Lung microvascular endothelial cell (primary cell): Measurements from ENCODE around the gene LRRC74A. TPM values are rescaled to one million over a fixed set of nuclear protein-coding genes. Genes with fewer than 3 reads are reported as not detected.

Experiments
- DNase-seq, 2 donors: peaks; one replicate each; pipeline versions ENCODE4 v3.0.0 to v3.0.0-alpha.2; 2010; ENCODE audit warnings: low read depth in 2 of 2
- total RNA-seq: library from RNA; depleted of rRNA; stranded (reverse); fragments of >200 nt; gene quantifications from 2 replicates; pipeline ENCODE4 v1.2.1, GENCODE V29; 2014

Gene LRRC74A
- total RNA-seq, 1 donor from 2014 or later, result not detected

DNA sequence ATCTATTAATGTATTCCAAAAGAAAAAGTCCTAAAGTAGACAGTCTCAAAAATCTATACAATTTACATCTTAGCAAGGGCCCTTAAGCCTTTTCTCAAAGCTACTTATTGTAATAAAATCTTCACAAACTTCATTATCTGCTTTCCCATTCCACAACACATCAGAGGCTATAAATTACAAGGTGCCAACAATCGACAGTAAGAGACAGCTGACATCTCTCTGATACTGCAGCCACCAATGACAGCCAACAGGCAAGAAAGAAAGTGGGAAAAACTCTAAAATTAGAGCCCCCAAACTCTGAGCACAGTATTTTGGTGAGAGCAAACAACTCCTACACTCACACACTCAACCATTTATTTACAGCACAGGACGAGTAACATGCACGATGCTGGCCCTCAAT, 15.7 kb upstream of the LRRC74A start:
- DNase-seq, result no peak

DNA sequence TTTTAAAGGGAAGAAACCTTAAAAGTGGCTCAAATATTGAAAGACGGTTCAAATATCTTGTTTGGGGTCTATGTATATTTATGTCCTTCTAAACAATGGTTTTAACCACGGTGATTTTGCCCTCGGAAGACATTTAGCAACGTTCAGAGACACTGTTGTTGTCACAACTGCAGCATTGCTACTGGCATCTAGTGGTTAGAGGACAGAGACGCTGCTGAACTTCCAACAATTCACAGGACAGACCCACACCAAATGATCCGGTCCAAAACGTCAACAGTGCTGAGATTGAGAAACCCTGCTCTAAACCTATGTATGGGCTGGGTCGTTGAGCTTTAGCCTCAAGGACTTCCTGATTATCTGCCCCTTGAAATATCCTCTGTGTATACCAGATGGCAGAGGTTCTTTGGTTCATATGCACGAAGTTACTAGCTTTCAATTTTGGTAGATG, 15.2 kb upstream of the LRRC74A start:
- DNase-seq, result peak; percentile 53 to 61

DNA sequence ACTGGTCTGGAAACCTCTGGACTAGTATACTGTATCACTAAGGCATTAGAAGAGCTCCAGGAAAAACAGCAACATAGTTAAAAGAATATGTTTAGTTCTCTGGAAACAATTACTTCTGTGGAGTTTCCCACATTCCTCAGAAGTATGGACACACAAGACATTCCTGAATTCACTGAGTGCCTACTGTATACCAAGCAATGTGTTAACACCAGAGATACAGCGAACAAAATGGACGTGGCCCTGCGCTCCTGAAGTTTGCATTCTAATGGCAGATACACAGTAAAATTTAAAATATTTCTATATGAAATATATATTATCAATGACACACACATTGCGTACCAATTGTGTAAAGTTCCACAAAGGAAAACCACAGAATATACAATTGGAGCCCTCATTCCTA, 14.6 kb upstream of the LRRC74A start:
- DNase-seq, result peak in 1 of 2 donors; percentile 51

DNA sequence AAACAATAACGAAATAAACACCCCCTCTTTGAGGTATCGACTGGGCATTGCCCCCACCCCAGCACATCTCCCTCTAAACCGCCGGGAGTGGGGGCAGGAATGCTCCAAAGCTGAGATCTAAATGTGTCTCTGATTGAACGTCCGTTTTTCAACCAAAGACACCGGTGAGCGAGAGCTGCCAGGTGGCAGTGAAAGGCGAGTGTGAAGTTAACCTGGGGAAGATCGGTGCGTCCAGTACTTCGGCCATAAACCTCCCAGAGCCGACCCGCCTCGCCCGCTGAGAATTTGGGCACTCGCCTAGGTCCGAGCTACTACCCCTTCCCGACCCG, 14.2 kb upstream of the LRRC74A start:
- DNase-seq, result peak in 1 of 2 donors; percentile 3

DNA sequence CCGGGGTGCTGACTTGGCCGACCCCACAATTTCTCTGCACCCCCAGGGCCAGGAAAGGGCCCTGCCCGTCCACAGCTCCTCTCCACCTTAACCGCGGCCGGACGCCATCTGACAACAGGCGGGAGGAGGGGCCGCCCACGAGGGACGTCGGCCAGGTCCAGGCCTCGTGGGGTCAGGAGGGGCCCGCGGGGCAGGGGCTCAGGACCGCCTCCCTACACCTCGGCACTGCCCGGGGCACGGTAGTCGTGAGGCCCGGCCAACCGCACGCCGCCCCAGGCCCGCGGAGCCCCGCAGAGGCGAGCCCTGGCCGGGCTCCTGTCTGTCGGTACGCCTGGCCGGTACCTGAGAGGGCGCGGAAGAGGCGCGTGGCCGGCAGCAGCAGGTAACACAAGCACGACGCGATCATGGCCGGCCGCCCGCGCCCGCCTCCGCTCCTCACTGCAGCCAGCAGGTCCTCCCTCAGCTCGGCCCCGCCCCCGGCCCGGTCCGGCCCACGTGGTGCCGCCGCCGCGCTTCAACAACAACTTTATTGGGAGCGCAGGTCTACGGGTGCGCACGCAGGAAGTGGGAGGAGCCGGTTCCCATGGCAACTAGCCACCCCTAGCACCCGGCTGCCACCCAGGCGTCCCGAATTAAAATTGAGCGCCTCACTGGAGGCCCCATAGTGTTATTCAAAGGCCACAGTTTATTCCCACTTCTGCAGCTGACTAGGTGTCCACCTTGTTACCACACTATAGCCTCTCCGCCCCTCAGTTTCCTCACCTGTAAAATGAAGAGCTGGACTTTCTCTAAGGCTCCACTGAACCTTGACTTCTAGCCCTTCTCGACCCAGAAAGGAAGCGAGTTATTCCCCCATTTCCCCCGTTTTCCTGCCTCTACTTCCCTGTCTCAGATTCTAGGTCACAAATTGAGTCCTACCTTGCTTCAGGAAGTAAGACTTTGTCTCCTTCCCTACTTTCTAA, 13.5 kb upstream of the LRRC74A start, which contains the start of gene ANGEL1:
Gene ANGEL1, minus strand, starts transcription at position 461 of the 962 bp plus-strand sequence. Its CDS starts 55 bp downstream, at position 406.
- DNase-seq, result peak; percentile 94 to 95

DNA sequence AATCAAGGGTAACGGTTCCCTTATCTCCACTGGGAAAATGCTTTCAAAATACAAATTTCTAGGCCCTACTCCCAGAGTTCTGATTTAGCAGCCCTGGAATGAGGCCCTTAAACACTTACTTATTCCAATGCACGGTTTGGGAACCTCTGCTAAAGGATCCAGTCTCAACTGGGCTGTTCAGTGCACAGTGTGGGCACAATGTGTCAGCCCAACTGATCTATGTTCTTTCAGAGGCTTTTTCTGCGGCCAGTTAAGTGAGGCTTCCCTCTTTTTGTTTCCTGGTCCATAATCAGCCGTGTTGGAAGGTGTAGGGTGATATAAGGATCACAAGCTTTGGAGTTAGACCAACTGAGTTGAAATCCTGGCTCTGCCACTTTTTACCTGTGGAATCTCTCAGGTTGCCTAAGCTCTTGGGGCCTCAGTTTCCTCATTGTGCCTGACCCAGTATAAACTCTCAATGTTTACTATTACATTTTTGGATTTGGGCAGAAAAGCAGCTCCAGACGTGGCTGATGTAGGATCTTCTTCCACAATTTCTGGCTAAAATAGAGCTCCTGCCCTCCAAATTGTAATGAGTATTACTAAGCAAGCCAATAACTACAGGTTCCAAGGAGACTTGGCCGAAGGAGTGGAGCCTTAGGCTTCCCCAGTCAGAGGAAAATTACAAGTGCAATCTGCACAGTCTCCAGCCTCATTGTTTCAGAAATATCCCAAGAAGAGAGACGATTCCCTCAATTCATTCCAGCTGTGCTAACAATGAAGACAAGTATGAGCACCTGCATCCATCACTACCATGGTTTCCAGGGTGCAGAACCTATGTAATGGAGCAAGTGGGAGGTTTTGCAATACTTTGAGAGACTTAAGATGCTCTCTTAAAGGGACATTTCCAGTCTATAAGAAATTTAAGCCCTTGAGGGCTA, 11.2 kb upstream of the LRRC74A start:
- DNase-seq, result no peak

DNA sequence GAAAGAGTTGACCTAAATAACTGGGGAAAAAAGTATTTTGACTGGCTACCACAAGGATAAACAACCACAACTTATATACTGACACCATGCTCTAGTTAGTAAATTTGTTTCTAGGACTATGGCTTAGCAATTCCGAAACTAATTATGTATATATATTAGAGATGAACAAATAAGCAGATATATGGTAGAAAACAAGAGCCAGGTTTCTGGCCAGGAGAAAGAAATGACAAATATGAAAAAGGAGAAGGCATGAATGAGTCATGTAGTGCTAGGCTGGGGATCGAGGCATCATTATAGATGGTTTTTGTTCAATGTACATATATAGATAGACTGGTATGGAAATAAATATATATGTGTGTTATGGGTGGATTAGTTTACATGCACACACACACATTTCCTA, 5.5 kb upstream of the LRRC74A start:
- DNase-seq, result no peak

DNA sequence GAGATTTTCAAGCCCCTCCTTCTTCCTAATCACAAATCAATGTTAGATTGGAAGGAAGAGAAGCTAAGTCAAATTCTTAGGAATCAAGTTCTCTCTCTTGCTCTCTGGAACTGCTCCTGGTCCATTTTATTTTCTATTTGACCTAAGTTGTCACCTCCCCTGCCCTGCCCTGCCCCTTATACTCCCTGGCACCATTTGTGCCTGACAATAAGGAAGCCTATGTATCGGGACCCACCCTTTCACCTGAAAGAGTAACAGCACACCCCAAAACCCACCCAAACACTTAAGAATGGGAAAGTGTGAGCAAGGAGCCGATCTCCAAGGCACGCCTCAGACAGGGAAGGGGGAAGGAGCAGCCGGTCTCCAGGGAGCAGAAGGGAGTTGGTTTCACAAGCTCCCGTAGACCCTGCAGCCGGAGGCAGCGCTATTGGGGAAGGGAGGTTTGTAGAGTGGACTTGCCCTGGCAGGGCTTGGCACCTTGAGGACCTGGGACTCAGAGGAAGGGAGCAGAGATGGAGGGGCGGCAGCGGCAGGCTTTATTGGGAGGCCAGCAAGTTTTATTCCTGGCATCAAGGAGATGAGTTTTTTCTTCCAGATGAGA, 1.6 kb downstream of the LRRC74A start:
- no peak for DNase-seq

DNA sequence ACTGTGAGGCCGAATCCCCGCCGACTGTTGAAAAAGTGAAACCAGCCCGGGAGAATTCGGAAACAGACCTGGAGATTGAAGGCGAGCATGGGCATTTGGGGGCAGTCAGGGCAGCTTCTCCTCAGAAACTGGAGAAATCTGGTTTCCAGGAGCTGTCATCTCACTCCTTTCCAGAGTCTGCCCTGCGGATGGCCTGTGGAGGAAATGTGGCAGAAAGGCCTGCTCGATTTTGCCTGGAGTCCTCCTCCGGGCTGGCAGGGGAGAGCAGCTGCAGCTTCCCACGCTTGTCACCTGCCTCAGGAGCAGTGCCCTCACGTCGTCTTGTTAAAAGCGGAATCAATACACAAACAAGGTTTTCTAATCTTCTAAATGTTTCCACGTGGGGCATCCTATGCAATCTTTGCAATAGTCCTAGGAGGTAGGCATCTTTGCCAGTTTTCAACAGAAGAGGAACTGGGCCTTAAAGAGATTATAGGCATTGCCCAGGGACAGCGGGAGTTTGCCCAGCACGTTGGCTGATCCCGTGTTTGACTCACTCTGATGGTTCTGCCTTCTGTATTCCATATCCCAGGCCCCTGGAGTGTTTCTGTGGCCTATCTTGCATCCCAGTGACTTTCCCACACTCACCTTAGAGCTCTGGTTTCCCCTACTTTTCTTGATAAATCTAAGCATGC, 2.3 kb downstream of the LRRC74A start:
- no peak for DNase-seq

DNA sequence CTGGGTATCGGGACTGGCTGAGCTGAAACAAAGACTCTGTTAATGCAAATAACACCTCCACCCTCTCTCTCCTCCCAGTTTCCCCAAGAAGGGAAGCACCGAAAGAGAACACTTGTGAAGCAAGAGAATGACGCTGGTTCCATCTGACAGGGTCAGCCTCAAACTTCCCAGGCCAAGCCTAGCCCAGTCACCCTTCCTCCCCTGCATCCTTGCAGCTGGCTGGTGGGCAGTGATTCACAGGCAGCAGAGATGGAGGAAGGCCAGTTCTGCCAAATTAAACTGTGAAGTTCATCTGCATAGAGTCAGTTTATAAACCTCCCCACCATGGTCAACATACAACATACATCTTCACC, 2.8 kb downstream of the LRRC74A start:
- peak in 1 of 2 donors; percentile 53 for DNase-seq

DNA sequence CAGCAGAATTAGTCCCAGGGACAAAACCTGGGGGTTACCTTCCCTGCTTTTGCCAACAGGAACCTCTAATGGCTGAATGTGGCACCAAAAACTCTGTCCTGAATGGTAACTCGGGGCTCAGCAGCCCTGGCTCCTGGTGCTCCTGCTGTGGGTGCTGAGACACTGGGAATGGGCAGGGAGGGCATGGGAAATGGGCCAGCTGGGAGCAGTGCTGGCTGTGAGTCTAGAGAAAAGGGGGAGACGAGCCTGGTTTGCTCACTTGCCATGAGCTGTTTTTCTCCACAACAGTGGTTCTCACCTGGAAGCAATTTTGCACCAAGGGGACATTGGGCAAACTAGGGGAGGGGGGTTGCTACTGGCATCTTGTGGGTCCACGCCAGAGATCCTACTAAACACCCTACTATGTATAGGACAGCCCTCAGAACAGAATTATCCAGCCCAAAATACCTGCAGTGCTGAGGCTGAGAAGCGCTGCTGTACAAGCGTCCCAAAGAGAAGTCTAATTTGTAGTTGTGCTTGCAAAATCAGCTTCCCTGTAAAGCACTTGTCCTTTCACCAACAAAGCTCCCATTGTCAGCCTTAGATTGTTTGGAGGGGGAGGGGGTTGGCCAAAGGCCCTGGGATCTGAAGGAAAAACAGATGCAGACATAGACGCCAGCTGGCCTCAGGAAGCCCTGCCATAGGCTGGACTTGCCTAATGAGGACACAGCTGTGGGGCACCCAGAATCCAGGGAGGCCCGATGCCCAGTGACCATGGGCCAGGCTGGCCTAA, 3.6 kb downstream of the LRRC74A start:
- no peak for DNase-seq

DNA sequence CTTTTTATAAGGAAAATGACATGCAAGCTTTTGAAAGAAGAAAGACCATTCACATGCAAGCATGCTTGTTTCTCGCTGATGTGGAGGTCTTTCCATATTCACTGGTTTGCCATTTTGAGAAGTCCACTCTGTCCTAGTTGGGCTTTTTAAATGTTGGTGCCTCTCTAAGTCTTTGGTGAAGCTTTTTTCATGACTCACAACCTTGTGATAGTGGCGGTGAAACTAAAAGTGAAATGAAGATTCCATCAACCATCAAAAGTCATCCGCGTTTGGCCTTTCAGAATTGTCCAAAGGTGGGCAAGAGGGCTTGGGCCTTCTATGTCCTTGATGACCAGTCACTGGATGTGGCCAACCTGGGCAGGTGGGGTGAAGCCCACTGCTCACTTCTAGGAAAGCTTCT, 4.3 kb downstream of the LRRC74A start:
- DNase-seq, result no peak

DNA sequence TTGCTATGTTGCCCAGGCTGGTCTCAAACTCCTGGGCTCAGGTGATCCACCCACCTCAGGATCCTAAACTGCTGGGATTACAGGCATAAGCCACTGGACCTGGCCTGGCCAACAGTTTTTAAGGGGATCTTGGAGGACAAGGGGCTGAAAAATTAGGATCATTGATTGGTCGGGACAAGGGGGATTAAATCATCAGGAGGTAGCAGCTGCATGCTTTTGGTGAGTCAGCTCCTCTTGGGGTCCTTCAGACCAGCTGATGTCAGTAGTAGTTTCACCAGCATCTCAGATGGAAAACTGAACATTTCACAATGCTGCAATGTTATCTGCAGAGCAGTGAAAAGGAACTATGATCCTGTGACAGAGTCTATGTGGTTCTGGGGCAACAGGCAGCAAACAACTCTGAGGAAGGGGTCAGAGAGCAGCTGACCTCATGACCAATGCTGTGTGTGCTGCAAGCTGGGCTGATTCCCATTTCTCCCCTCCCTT, 6.3 kb downstream of the LRRC74A start:
- DNase-seq, result no peak

DNA sequence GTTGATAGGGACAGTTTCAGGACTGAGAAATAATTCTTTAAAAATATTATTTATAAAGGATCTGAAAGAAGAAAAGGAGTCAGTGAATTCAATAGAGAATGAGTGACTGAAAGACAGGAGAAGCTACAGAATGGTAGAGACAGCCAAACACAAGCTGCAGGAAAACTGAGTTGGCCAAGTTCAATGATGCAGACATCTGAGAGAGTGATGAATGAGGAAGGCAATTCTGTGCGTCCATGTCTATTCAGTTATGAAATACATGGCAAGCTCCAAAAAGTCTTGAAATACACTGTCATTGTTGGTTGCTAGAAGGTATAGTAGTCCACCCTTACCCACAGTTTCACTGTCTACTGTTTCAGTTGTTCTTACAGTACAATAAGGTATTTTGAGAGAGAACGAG, 6.8 kb downstream of the LRRC74A start:
- DNase-seq, result no peak

DNA sequence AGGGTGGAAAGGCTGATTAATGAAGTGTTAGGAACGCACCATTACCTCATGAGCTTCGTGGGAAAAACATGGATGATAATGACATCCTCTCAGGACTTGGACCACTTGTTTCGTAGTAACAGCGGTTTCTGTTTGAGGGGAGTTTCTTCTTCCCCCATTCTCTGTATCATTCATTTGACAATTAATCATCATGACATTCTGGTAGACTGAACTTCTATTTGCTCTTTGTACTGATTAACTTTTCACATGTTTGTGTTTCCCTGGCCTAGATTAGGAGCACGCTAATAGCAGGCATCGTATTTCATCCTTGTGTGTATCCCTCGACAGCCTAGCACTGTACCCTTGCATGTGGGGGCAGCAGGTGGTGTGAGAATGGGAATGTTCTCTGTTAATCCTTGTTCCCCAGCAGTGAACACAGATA, 8.0 kb downstream of the LRRC74A start:
- DNase-seq, result no peak

DNA sequence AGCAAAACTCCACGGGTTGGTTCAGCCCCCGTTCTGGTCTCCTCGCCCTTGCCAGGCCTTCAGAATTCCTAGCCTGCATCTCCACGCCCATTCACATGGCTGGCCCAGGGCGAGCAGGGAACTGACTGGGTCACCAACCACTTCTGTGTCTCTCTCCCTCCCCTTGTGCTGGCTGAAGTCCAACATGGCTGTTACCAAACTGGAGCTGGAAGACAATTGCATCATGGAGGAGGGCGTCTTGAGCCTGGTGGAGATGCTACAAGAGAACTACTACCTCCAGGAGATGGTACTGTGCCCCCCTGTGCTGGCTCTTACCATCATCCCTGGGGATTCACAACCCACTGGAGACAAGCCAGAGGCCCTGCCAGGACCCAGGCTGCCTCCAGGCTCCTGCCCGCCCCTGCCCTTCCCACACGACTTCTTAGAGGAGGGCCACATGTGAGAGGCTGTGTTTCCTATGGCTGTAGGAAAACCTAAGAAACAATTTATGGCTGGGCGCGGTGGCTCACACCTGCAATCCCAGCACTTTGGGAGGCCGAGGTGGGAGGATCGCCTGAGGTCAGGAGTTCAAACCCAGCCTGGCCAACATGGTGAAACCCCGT, 9.9 kb downstream of the LRRC74A start:
- DNase-seq, result no peak

DNA sequence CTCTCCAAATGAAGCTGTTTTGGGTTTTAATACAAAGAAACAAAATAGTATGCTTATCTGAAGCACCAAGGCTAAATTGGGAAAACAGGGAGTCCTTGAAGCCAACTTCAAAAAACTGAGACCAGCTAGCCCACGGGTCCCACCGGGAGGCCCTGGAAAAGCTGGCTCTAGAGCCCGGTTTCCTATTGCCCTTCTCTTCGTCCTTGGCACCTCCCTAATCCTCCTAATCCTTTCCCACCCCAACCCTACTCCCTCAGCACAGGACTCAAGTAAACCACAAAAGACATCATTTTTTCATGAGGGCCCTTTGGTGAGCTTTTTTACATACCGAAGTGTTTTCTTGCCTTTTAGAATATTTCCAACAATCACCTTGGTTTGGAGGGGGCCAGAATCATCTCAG, 11.3 kb downstream of the LRRC74A start:
- DNase-seq, result no peak

DNA sequence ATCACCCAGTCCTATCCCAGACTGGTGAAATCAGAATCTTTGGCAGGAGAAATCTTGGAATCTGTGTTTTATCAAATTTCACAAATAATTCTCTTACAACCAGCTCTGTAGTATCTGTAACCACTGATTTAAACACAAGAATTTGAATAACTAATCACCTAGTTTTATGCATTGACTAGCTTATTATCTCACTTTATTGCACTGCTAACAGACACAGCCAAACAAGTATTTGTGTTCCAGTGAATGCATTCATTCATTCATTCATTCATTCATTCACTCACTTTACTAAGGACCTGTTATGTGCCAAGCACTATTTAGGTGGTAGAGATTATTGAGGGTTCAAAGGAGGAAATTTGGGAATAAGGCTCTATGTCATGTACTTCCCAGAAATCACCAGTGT, 16.2 kb downstream of the LRRC74A start:
- no peak for DNase-seq

DNA sequence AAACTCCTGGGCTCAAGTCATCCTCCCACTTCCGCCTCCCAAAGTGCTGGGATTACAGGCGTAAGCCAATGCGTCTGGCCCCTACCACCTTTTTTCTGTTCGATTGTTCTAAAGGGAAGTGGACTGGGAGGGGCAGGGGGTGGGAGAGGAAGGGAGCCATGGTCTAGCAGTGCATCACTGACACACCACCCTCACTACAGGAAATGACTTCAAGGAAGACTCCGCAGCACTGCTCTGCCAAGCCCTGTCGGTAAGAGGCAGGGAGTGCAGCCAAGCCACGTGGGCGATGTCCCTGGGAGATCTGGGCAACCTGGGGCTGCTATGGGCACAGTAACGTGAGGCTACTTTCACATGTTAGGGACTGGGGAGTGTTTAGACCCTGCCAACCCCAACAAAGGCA, 18.0 kb downstream of the LRRC74A start:
- peak; percentile 87 to 93 for DNase-seq
